ACC112 (cell line): Measurements from ENCODE around the gene PGA3.
"Not testable (repeated sequence)": the region's sequence is repeated elsewhere in the genome, so short reads cannot be mapped to it uniquely, and the experiment has no call there.

Experiments
- H2AFZ ChIP-seq: fragments of 200-600 bp; sonication (generic); one replicate; pipeline ENCODE4 v1.6.0; 2017; ENCODE audit warnings: antibody characterized with exemption, low read length; ENCODE audit not compliant: unreplicated experiment
- H3K27ac ChIP-seq: fragments of 200-600 bp; sonication (generic); 2 replicates; pipeline ENCODE4 v1.5.1; 2014; ENCODE audit warnings: low read depth, mild to moderate bottlenecking, antibody characterized with exemption, low read length, moderate library complexity
- H3K27me3 ChIP-seq: fragments of 200-600 bp; sonication (generic); 2 replicates; pipeline ENCODE4 v1.6.1; 2014; ENCODE audit warnings: mild to moderate bottlenecking, antibody characterized with exemption, low read length, moderate library complexity, mixed read lengths; ENCODE audit not compliant: insufficient read depth
- H3K36me3 ChIP-seq: fragments of 200-600 bp; sonication (generic); 2 replicates; pipeline ENCODE4 v1.6.1; 2016; ENCODE audit warnings: mild to moderate bottlenecking, antibody characterized with exemption, low read length, moderate library complexity, mixed read lengths; ENCODE audit not compliant: insufficient read depth
- H3K4me1 ChIP-seq: fragments of 200-600 bp; sonication (generic); one replicate; pipeline ENCODE4 v1.6.1; 2016; ENCODE audit warnings: low read length, mixed read lengths; ENCODE audit not compliant: insufficient read depth, unreplicated experiment, control insufficient read depth
- H3K4me3 ChIP-seq: fragments of 200-600 bp; sonication (generic); 2 replicates; pipeline ENCODE4 v1.5.1; 2014; ENCODE audit warnings: mild to moderate bottlenecking, low read depth, low read length
- H3K79me2 ChIP-seq: fragments of 200-600 bp; sonication (generic); one replicate; pipeline ENCODE4 v1.6.0; 2016; ENCODE audit warnings: low read length; ENCODE audit not compliant: control insufficient read depth, unreplicated experiment, insufficient read depth

PGA3 gene

DNA sequence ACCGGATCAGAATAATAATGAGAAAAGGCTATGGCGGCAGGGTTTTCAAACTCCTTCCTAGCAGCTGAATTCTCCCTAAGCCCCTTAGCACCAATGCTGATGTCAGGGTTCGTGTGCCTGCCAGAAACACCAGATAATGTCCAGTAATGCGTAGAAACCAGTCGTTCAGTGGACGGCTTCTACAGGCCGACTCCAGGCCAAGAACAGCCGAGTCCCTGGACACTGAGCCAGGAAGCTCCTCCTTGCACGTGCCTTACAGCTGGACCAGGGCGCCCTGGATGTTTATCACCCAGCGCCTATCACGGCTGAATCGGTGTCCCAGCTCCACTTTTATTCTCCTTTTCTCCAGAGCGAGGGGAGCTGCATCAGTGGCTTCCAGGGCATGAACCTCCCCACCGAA, 27.7 kb downstream of the PGA3 start:
- H2AFZ ChIP-seq = not testable (repeated sequence)

DNA sequence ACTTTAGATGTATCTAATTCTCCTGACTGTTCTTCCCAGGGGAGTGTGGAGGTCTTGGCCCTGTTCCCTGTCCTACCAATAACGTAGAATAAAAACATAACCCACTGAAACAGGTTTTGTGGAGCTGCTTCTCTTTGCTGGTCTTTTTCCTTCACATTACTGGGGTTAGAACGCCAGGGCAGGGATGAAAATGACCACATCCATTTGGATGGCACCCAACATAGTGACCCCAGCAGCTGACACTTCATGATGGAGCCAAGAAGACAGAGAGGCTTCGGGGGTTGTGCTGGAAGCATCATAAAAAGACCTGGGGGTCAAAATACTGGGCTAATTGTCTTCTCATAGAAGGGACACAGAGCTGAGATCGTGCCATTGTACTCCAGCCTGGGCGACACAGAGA, 28.3 kb downstream of the PGA3 start:
- not testable (repeated sequence) for H3K4me1 ChIP-seq, H3K79me2 ChIP-seq, H3K27ac ChIP-seq, H3K4me3 ChIP-seq, H3K27me3 ChIP-seq, H2AFZ ChIP-seq, H3K36me3 ChIP-seq

More for the DNA sequence above, 27.7 kb downstream of the PGA3 start:
- not testable (repeated sequence) for H3K27me3 ChIP-seq, H3K4me3 ChIP-seq, H3K36me3 ChIP-seq, H3K27ac ChIP-seq, H3K4me1 ChIP-seq, H3K79me2 ChIP-seq

DNA sequence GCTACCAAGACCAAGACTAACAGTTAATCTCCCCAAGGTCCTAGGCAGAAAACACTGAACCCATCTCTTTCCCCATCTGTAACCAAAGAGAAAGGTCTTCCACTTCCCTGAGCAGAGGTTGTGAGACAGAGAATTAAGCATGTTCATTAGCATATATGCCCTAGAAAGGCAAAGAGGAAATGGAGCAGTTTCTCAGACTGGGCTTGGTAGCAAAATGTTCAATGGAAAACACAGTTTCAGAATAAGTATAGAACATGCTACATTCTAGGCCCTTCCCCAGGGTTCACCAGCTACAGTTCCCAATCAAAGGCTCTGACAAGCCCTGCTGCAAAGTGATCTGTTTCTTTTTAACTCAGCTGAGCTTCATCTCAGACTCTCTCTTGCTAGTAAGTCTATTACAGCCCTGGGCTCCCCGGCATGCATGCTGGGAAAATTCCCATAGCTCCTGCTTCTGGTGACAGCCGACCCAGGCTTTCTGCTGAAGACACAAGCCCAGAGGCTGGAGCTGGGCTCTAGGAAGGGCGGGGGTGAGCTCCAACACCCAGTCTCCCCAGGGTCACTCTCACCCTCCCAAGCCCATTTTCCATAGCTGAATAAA, 29.3 kb downstream of the PGA3 start:
- not testable (repeated sequence) for H3K36me3 ChIP-seq, H3K4me1 ChIP-seq, H3K79me2 ChIP-seq, H3K27ac ChIP-seq, H2AFZ ChIP-seq, H3K27me3 ChIP-seq, H3K4me3 ChIP-seq

DNA sequence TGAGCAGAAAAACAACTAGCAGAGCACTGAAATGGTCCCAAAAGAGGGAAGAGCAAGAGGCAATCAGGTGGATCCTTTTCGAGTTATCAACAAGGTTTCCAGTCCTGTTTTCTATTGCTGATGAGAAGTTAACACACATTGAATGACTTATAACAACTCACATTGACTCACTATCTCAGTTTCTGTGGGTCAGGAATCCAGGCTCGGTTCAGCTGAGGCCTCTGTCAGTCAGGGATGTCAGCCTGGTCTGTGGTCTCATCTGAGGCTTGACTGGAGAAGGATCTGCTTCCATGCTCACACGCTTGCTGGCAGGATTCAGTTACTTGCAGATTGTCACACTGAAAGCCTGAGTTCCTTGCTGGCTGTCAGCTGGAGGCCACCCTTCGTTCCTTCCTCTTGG, 33.8 kb downstream of the PGA3 start:
- not testable (repeated sequence) for H3K36me3 ChIP-seq, H3K4me1 ChIP-seq, H3K27me3 ChIP-seq, H3K27ac ChIP-seq, H3K4me3 ChIP-seq, H3K79me2 ChIP-seq, H2AFZ ChIP-seq

DNA sequence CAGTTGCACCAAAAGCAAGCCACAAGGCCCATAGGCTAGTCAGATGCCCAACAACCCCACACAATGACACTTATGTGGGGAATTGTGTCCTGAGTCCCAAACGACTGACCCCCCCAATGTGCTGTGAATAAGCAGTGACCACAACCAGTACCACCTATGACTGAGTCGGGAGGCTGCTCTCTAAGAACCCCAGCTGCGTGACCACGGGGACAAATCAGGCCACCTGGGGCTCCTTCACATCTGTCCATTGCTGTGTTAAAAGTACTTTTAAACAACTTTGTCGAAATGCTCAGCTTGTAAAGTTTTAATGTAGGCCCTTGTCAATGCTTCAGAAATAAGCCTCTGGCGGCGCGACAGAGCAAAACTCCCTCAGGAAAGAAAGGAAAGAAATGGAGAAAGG, 37.0 kb downstream of the PGA3 start:
- H3K4me3 ChIP-seq, H2AFZ ChIP-seq, H3K4me1 ChIP-seq, H3K27ac ChIP-seq, H3K79me2 ChIP-seq, H3K36me3 ChIP-seq, H3K27me3 ChIP-seq: not testable (repeated sequence)

DNA sequence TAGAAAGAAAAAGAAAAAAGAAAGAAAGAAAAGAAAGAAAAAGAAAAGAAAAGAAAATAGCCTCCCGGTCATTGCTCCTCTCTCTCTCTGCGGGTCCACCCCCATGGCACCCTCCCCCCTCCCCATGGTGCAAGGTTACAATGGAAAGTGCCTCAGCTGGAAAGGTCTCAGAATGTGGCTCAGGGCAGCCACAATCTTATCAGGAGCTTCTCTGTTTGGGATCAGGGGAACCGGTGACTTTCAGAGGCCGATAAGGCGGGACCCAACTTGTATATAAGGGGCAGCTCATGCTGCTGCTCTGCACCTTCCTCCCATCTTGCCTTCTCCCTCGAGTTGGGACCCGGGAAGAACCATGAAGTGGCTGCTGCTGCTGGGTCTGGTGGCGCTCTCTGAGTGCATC, 37.6 kb downstream of the PGA3 start, which contains the start of gene PGA5:
PGA5 (plus strand) TSS at position 301 of the 400 bp plus-strand sequence; CDS start at position 353, 52 bp downstream.
- not testable (repeated sequence) for H3K36me3 ChIP-seq, H3K27me3 ChIP-seq, H3K4me1 ChIP-seq, H2AFZ ChIP-seq, H3K27ac ChIP-seq, H3K79me2 ChIP-seq, H3K4me3 ChIP-seq

DNA sequence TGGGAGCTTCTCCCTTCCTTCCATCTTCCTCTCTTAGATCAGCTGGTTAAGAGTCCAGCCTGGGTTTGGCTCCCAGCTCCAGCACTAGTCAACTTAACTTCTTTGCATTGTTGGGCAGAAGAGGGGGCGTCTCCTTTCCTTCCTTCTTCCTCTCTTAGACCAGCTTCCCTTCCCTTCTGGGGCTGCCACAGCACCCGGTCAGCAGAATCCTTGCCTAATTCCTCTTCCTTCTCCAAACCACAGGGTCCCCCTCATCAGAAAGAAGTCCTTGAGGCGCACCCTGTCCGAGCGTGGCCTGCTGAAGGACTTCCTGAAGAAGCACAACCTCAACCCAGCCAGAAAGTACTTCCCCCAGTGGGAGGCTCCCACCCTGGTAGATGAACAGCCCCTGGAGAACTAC, 38.2 kb downstream of the PGA3 start:
- not testable (repeated sequence) for H3K4me1 ChIP-seq, H3K4me3 ChIP-seq, H2AFZ ChIP-seq, H3K27me3 ChIP-seq, H3K79me2 ChIP-seq, H3K27ac ChIP-seq, H3K36me3 ChIP-seq

DNA sequence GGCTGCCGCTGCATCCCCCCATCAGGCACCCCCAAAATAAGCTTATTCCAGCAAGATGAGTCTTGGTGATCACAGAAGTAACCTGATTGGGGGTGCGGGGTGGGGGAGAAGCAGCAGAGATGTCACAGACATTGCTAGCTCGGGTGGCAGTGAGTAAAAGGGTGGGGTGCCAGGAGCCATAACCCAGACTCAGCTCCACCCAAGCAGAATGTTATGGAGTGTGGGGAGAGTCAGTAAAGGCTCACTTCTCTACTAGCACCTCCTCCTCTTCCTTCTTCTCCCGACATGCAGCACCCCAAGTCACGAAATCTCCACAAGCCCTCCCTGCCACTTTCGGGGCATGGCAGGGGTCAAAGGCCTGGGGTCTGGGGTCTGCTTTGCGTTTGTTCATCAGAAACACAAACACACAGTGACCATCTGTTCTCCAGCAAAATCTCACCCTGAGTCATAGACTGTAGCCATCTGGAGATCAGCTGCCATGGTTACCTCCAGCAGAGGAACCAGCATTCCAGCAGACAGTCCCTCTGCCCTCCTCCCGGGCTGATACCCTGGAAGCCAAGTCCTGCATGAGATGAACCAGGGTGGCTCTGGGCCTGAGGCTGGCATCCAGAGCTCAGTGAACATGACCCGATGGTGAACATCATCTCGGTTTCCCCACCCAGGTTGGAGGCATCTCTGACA, 42.1 kb downstream of the PGA3 start:
- not testable (repeated sequence) for H3K27me3 ChIP-seq, H3K27ac ChIP-seq, H3K4me1 ChIP-seq, H3K36me3 ChIP-seq, H3K4me3 ChIP-seq, H2AFZ ChIP-seq, H3K79me2 ChIP-seq

DNA sequence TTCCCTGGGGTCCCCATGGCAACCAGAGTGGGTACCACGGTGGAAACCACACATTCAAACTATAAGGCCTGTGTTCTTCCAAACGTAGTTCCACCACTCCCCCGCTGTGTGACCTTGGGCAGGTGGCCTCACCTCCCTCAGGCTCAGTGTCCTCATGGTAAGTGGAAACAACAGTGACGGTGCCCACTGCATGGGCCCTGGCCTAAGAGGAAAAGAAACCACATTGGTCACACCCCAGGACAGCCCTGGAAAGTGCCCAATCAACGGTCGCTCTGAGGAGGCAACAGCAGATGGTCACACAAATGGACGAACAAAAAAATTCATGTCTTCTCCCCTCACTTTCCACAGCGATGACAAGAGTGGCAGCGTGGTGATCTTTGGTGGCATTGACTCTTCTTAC, 44.8 kb downstream of the PGA3 start:
- H3K79me2 ChIP-seq = not testable (repeated sequence)

DNA sequence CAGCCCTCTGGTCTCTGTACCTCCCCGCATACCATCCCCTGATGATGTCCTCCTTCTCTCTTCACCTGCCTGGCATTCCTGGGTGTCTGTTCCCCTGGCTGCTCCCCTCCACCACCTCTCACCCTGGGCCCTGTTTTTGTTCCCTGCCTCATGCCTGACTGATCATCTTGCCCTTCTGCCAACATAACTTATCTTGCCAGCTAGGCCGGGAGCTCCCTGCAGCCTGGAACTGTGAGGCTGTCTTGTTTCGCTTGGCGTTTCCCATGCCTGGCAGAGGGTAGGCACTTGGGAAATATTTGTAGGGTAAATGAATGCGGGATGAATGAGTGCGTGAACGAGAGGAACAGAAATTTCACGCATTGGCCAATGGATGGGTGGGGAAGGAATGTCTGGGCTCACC, 45.9 kb downstream of the PGA3 start:
- H3K36me3 ChIP-seq, H3K79me2 ChIP-seq, H3K4me3 ChIP-seq, H2AFZ ChIP-seq, H3K27ac ChIP-seq, H3K4me1 ChIP-seq, H3K27me3 ChIP-seq: not testable (repeated sequence)

More for the DNA sequence above, 44.8 kb downstream of the PGA3 start:
- H3K36me3 ChIP-seq, H3K27ac ChIP-seq, H3K27me3 ChIP-seq, H3K4me3 ChIP-seq, H2AFZ ChIP-seq, H3K4me1 ChIP-seq: not testable (repeated sequence)

DNA sequence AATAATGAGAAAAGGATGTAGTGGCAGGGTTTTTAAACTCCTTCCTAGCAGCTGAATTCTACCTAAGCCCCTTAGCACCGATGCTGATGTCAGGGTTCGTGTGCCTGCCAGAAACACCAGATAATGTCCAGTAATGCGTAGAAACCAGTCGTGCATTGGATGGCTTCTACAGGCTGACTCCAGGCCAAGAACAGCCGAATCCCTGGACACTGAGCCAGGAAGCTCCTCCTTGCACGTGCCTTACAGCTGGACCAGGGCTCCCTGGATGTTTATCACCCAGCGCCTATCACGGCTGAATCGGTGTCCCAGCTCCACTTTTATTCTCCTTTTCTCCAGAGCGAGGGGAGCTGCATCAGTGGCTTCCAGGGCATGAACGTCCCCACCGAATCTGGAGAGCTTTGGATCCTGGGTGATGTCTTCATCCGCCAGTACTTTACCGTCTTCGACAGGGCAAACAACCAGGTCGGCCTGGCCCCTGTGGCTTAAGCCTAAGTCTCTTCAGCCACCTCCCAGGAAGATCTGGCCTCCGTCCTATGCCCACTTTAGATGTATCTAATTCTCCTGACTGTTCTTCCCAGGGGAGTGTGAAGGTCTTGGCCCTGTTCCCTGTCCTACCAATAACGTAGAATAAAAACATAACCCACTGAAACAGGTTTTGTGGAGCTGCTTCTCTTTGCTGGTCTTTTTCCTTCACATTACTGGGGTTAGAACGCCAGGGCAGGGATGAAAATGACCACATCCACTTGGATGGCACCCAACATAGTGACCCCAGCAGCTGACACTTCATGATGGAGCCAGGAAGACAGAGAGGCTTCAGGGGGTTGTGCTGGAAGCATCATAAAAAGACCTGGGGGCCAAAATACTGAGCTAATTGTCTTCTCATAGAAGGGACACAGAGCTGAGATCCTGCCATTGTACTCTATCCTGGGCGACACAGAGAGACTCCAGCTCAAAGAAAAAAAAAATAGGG, 47.8 kb downstream of the PGA3 start:
- H3K4me3 ChIP-seq, H3K36me3 ChIP-seq, H3K27me3 ChIP-seq, H3K4me1 ChIP-seq, H2AFZ ChIP-seq, H3K27ac ChIP-seq, H3K79me2 ChIP-seq: not testable (repeated sequence)
